HepG2 (cell line): ENCODE data around the gene TMEM134. TPM values are rescaled to one million over a fixed set of nuclear protein-coding genes. Genes with fewer than 3 reads are reported as not detected.

Source experiments
- ATRX ChIP-seq: sonication (generic); formaldehyde crosslinking; IDR thresholded peaks from 2 replicates; pipeline ENCODE4 v1.4.0; 2020; ENCODE audit warnings: missing genetic modification reagents, borderline replicate concordance
- CSRNP2 ChIP-seq: sonication (generic); formaldehyde crosslinking; conservative IDR thresholded peaks from 2 replicates; pipeline ENCODE4 v1.8.0; 2022; ENCODE audit warnings: low read depth, missing genetic modification reagents
- CTCF ChIP-seq: sonication (generic); formaldehyde crosslinking; IDR thresholded peaks from 2 replicates; pipeline ENCODE4 v1.5.0; 2020; ENCODE audit warnings: mild to moderate bottlenecking, missing genetic modification reagents, moderate library complexity
- HCFC1 ChIP-seq: fragments of 150-350 bp; IDR thresholded peaks from 2 replicates; pipeline ENCODE4 v1.6.1; 2014; ENCODE audit warnings: low read depth, low read length
- JUNB ChIP-seq: sonication (generic); formaldehyde crosslinking; IDR thresholded peaks from 2 replicates; pipeline ENCODE4 v1.8.0; 2022; ENCODE audit warnings: missing genetic modification reagents, mild to moderate bottlenecking, borderline replicate concordance
- KLF9 ChIP-seq: IDR thresholded peaks from 2 replicates; pipeline ENCODE4 v1.6.1; 2016; ENCODE audit warnings: low read depth
- MED1 ChIP-seq: sonication (generic); formaldehyde crosslinking; IDR thresholded peaks from 2 replicates; pipeline ENCODE4 v1.4.0; 2020; ENCODE audit warnings: missing genetic modification reagents
- POLR2A ChIP-seq, 2 experiments: IDR thresholded peaks; 2 replicates each; pipeline ENCODE4 v1.6.1; 2011; ENCODE audit warnings: low read depth in 2 of 2, low read length in 2 of 2, mild to moderate bottlenecking in 1 of 2, moderate library complexity in 1 of 2; ENCODE audit not compliant: insufficient read depth in 1 of 2
- ZBED4 ChIP-seq: sonication (generic); formaldehyde crosslinking; IDR thresholded peaks from 2 replicates; pipeline ENCODE4 v1.4.0; 2020; ENCODE audit warnings: missing genetic modification reagents, borderline replicate concordance
- ZMYM2 ChIP-seq: sonication (generic); formaldehyde crosslinking; IDR thresholded peaks from 2 replicates; pipeline ENCODE4 v1.8.0; 2022; ENCODE audit warnings: mild to moderate bottlenecking, missing genetic modification reagents
- ZNF232 ChIP-seq: sonication (generic); formaldehyde crosslinking; IDR thresholded peaks from 2 replicates; pipeline ENCODE4 v1.4.0; 2020; ENCODE audit warnings: missing genetic modification reagents, borderline replicate concordance
- ZNF501 ChIP-seq: sonication (generic); formaldehyde crosslinking; IDR thresholded peaks from 2 replicates; pipeline ENCODE4 v1.5.1; 2020; ENCODE audit warnings: mild to moderate bottlenecking, moderate library complexity, missing genetic modification reagents
- ZNF550 ChIP-seq: sonication (generic); formaldehyde crosslinking; IDR thresholded peaks from 2 replicates; pipeline ENCODE4 v1.4.0; 2020; ENCODE audit warnings: mild to moderate bottlenecking, missing genetic modification reagents, borderline replicate concordance
- ZNF674 ChIP-seq: sonication (generic); formaldehyde crosslinking; IDR thresholded peaks from 2 replicates; pipeline ENCODE4 v1.5.0; 2020; ENCODE audit warnings: low read depth, mild to moderate bottlenecking, missing genetic modification reagents
- ZNF780A ChIP-seq: sonication (generic); formaldehyde crosslinking; IDR thresholded peaks from 2 replicates; pipeline ENCODE4 v1.8.0; 2022; ENCODE audit warnings: mild to moderate bottlenecking, missing genetic modification reagents, moderate library complexity
- polyA plus RNA-seq, 8 experiments: library from polyadenylated mRNA; depleted of rRNA in 3 of 8; stranded (reverse) in 7 of 8; unstranded in 1 of 8; fragments of >200 nt; fragmentation: Illumina TruSeq in 4 of 8; extraction: Trizol in 4 of 8; gene quantifications; 2 replicates each; pipeline versions ENCODE4 v1.2.1 to v1.2.3, GENCODE V29; 2011 to 2016; ENCODE audit warnings: low read depth in 4 of 8, missing spikeins in 1 of 8, mixed read lengths in 1 of 8; ENCODE audit not compliant: insufficient read depth in 1 of 8
- total RNA-seq, 5 experiments: library from RNA; depleted of rRNA; stranded (reverse); fragments of >200 nt; fragmentation: Illumina TruSeq; extraction: Trizol; gene quantifications; 2 replicates each; pipeline ENCODE4 v1.2.3, GENCODE V29; 2016; ENCODE audit warnings: low read depth in 1 of 5
- TF ChIP-seq, protein P1 (sequence below): sonication (generic); formaldehyde crosslinking; IDR thresholded peaks from 2 replicates; pipeline ENCODE4 v1.4.0; 2020; ENCODE audit warnings: missing genetic modification reagents, borderline replicate concordance
- TF ChIP-seq, protein P2 (sequence below): sonication (generic); formaldehyde crosslinking; IDR thresholded peaks from 2 replicates; pipeline ENCODE4 v1.8.1; 2023; ENCODE audit warnings: mild to moderate bottlenecking, missing genetic modification reagents

Gene TMEM134
- total and polyA plus RNA-seq, 2 of the 13 experiments (the other 11 are each of a cell fraction or from before 2014, with no cell fraction given): 6.9 to 26.9 TPM

DNA sequence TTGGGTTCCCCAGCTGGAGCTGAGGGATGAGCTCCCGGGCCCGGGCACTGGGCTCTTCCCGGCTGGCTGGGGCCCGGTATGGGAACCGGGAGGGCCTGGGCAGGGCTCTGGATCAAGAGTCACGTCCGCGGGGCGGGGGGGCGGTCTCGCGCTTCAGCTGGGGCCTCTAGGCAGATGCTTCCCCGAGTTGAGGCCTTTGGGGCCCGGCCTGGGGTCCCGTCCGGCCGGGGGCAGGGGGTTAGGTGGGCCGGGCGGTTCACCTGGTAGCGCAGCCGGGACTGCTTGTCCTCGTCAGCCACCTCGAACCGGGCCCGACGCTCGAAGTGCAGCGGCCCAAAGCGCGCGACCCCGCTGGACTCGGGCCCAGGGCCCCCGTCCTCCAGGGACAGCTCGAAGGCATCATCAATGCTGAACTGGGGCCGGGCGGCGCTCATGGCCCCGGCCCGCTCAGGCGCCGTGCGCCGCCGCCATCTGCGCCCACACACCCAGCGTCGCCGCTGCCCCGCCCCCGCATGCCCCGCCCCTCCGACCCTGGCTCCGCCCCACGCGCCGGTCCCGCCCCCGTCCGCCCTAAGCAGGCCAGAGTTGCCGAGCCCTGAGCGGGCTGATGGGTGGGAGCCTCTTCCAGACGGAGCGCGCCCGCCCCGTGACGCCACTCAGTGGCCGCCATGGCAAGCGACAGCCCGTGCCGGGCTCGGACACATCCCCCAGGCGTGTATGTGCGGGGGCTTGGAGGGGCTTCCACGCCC lies at the start of gene TMEM134 (continued):
- TF ChIP-seq ZNF780A (CRISPR knock-in tag): no peak
- TF ChIP-seq ZNF501 (CRISPR knock-in tag): peak; percentile 68; the same call in 1 of the 2 replicates
- TF ChIP-seq ZNF674: no peak
- TF ChIP-seq, protein P1, sequence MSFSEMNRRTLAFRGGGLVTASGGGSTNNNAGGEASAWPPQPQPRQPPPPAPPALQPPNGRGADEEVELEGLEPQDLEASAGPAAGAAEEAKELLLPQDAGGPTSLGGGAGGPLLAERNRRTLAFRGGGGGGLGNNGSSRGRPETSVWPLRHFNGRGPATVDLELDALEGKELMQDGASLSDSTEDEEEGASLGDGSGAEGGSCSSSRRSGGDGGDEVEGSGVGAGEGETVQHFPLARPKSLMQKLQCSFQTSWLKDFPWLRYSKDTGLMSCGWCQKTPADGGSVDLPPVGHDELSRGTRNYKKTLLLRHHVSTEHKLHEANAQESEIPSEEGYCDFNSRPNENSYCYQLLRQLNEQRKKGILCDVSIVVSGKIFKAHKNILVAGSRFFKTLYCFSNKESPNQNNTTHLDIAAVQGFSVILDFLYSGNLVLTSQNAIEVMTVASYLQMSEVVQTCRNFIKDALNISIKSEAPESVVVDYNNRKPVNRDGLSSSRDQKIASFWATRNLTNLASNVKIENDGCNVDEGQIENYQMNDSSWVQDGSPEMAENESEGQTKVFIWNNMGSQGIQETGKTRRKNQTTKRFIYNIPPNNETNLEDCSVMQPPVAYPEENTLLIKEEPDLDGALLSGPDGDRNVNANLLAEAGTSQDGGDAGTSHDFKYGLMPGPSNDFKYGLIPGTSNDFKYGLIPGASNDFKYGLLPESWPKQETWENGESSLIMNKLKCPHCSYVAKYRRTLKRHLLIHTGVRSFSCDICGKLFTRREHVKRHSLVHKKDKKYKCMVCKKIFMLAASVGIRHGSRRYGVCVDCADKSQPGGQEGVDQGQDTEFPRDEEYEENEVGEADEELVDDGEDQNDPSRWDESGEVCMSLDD (CRISPR knock-in tag): no peak; the same call in 1 of the 2 replicates
- no peak for TF ChIP-seq ZNF232
- TF ChIP-seq MED1 (CRISPR knock-in tag): peak; percentile 67
- no peak for TF ChIP-seq ZMYM2 (CRISPR knock-in tag)
- peak; percentile 73 to 83 for TF ChIP-seq POLR2A (IDR thresholded peaks at IDR 0.05; ENCODE audit: insufficient read depth in 1 of 2, low read depth in 2 of 2, low read length in 2 of 2)
- TF ChIP-seq CSRNP2 (CRISPR knock-in tag): no peak
- peak; percentile 56; the same call in 1 of the 2 replicates for TF ChIP-seq HCFC1
- TF ChIP-seq CTCF: peak; percentile 90
- TF ChIP-seq, protein P2, sequence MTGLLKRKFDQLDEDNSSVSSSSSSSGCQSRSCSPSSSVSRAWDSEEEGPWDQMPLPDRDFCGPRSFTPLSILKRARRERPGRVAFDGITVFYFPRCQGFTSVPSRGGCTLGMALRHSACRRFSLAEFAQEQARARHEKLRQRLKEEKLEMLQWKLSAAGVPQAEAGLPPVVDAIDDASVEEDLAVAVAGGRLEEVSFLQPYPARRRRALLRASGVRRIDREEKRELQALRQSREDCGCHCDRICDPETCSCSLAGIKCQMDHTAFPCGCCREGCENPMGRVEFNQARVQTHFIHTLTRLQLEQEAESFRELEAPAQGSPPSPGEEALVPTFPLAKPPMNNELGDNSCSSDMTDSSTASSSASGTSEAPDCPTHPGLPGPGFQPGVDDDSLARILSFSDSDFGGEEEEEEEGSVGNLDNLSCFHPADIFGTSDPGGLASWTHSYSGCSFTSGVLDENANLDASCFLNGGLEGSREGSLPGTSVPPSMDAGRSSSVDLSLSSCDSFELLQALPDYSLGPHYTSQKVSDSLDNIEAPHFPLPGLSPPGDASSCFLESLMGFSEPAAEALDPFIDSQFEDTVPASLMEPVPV: no peak
- 0 out of 2 replicates have a peak, but pooled peaks have one; percentile 7 for TF ChIP-seq ZBED4 (CRISPR knock-in tag)
- peak; percentile 74; the same call in 1 of the 2 replicates for TF ChIP-seq KLF9 (CRISPR knock-in tag)
- no peak for TF ChIP-seq ATRX (CRISPR knock-in tag)
- no peak for TF ChIP-seq JUNB (CRISPR knock-in tag)
- TF ChIP-seq ZNF550 (CRISPR knock-in tag): no peak
